Measurements from ENCODE around the gene RFX8.

DNA sequence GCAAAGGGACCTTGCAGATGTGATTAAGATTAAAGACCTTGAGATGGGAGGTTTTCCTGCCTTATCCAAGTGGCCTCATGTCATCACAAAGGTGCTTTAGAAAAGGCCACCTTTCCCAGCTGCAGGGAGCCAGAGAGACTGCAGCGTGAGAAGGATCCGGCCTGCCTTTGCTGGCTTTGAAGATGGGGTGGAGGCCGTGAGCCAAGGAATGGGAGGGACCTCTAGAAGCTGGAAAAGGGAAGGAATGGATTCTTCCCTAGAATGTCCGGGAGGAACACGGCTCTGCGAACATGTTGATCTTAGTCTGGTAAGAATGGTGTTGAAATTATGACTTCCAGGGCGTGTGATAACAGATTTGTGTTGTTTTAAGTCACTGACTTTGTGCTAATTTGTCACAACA lies 47.7 kb downstream of the RFX8 start:
- TF ChIP-seq RAD21 (conservative IDR thresholded peaks at IDR 0.05 in 1 of 2, IDR thresholded peaks at IDR 0.05 in 1 of 2) (no peak), POLR2A (IDR thresholded peaks at IDR 0.05; ENCODE audit: low read length) (no peak), ZNF302 (CRISPR knock-in tag; IDR thresholded peaks at IDR 0.05) (no peak), KDM1A (IDR thresholded peaks at IDR 0.05; ENCODE audit: low read depth) (no peak), SMC3 (IDR thresholded peaks at IDR 0.05) (no peak), EP300 (IDR thresholded peaks at IDR 0.05) (no peak), JUN (IDR thresholded peaks at IDR 0.05) (no peak), KDM5A (IDR thresholded peaks at IDR 0.05) (no peak)
- TF ChIP-seq, protein P1, sequence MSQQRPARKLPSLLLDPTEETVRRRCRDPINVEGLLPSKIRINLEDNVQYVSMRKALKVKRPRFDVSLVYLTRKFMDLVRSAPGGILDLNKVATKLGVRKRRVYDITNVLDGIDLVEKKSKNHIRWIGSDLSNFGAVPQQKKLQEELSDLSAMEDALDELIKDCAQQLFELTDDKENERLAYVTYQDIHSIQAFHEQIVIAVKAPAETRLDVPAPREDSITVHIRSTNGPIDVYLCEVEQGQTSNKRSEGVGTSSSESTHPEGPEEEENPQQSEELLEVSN (IDR thresholded peaks at IDR 0.05; ENCODE audit: borderline replicate concordance, low read depth), result no peak
- TF ChIP-seq, protein P2, sequence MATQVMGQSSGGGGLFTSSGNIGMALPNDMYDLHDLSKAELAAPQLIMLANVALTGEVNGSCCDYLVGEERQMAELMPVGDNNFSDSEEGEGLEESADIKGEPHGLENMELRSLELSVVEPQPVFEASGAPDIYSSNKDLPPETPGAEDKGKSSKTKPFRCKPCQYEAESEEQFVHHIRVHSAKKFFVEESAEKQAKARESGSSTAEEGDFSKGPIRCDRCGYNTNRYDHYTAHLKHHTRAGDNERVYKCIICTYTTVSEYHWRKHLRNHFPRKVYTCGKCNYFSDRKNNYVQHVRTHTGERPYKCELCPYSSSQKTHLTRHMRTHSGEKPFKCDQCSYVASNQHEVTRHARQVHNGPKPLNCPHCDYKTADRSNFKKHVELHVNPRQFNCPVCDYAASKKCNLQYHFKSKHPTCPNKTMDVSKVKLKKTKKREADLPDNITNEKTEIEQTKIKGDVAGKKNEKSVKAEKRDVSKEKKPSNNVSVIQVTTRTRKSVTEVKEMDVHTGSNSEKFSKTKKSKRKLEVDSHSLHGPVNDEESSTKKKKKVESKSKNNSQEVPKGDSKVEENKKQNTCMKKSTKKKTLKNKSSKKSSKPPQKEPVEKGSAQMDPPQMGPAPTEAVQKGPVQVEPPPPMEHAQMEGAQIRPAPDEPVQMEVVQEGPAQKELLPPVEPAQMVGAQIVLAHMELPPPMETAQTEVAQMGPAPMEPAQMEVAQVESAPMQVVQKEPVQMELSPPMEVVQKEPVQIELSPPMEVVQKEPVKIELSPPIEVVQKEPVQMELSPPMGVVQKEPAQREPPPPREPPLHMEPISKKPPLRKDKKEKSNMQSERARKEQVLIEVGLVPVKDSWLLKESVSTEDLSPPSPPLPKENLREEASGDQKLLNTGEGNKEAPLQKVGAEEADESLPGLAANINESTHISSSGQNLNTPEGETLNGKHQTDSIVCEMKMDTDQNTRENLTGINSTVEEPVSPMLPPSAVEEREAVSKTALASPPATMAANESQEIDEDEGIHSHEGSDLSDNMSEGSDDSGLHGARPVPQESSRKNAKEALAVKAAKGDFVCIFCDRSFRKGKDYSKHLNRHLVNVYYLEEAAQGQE (IDR thresholded peaks at IDR 0.05), result no peak
- TF ChIP-seq, protein P3, sequence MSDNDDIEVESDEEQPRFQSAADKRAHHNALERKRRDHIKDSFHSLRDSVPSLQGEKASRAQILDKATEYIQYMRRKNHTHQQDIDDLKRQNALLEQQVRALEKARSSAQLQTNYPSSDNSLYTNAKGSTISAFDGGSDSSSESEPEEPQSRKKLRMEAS (IDR thresholded peaks at IDR 0.05), result no peak
- TF ChIP-seq, protein P4, sequence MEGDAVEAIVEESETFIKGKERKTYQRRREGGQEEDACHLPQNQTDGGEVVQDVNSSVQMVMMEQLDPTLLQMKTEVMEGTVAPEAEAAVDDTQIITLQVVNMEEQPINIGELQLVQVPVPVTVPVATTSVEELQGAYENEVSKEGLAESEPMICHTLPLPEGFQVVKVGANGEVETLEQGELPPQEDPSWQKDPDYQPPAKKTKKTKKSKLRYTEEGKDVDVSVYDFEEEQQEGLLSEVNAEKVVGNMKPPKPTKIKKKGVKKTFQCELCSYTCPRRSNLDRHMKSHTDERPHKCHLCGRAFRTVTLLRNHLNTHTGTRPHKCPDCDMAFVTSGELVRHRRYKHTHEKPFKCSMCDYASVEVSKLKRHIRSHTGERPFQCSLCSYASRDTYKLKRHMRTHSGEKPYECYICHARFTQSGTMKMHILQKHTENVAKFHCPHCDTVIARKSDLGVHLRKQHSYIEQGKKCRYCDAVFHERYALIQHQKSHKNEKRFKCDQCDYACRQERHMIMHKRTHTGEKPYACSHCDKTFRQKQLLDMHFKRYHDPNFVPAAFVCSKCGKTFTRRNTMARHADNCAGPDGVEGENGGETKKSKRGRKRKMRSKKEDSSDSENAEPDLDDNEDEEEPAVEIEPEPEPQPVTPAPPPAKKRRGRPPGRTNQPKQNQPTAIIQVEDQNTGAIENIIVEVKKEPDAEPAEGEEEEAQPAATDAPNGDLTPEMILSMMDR (IDR thresholded peaks at IDR 0.05), result no peak
